Uterus (tissue), 2 donors: Measurements from ENCODE around the gene LSAMP.

Experiments
- CTCF ChIP-seq, 4 experiments: fragments of 200-600 bp in 2 of 4; fragments of 450-650 bp in 2 of 4; sonication (generic) in 2 of 4; IDR thresholded peaks; one replicate each; pipeline ENCODE4 v1.5.1; 2016 to 2019; ENCODE audit warnings: antibody characterized with exemption in 4 of 4, mild to moderate bottlenecking in 2 of 4, moderate library complexity in 1 of 4
- POLR2A ChIP-seq, 2 donors: fragments of 450-650 bp; IDR thresholded peaks; one replicate each; pipeline ENCODE4 v1.6.1; 2016; ENCODE audit warnings: antibody characterized with exemption in 2 of 2, mild to moderate bottlenecking in 1 of 2, moderate library complexity in 1 of 2

- TF ChIP-seq CTCF (IDR thresholded peaks at IDR 0.05) = no peak
- TF ChIP-seq POLR2A (IDR thresholded peaks at IDR 0.05) = no peak
Observed at GRCh38 chr3:115808816-115809215, 636.5 kb downstream of the LSAMP start.
